Stimulated activated CD8-positive, alpha-beta memory T cell treated with anti-CD3 and anti-CD28 coated beads, Interleukin-15, amount 100 ng/mL, for 48 hours (primary cell): ENCODE measurements around the gene BMPR1B.
"Not testable (repeated sequence)": the region's sequence is repeated elsewhere in the genome, so short reads cannot be mapped to it uniquely, and the experiment has no call there.

Experiments used
- DNase-seq, 2 donors: peaks; one replicate each; pipeline ENCODE4 v3.0.0-alpha.2; 2020; ENCODE audit warnings: low read depth in 2 of 2

The BMPR1B gene

DNA sequence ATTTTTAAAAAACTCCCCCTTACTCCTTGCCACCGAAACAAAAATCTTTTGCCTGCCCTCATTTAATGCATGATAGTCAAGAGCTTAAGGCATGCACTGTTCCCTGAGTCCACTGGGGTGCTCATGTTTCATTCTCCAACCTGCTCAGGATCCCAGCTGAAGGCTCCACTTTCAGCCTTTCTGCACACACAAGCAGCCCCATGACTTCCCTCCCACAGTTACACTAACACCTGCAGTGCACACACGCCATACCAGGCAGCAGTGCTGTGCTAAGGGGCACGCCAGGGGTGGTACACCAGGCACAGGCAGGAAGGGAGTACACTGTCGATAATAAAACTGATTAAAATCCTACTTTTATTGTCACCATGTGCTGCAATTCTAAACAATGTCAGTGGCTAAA lies 385.2 kb downstream of the BMPR1B start:
- no peak for DNase-seq

- no peak for DNase-seq
Measured at GRCh38 chr4:95151255-95151654, 393.5 kb downstream of the BMPR1B start.

- DNase-seq, result no peak
Measured at GRCh38 chr4:95153182-95153581, 395.4 kb downstream of the BMPR1B start.

GRCh38 chr4:95155759-95156451 lies 398.1 kb downstream of the BMPR1B start:
- no peak for DNase-seq

- no peak for DNase-seq
Measured at GRCh38 chr4:95156452-95156765, 398.7 kb downstream of the BMPR1B start.

GRCh38 chr4:95157596-95157995 lies 399.8 kb downstream of the BMPR1B start:
- DNase-seq, result no peak

GRCh38 chr4:95158045-95158444 lies 400.3 kb downstream of the BMPR1B start:
- DNase-seq, result no peak

- DNase-seq, result no peak
Measured at GRCh38 chr4:95158626-95159025, 400.9 kb downstream of the BMPR1B start.

DNA sequence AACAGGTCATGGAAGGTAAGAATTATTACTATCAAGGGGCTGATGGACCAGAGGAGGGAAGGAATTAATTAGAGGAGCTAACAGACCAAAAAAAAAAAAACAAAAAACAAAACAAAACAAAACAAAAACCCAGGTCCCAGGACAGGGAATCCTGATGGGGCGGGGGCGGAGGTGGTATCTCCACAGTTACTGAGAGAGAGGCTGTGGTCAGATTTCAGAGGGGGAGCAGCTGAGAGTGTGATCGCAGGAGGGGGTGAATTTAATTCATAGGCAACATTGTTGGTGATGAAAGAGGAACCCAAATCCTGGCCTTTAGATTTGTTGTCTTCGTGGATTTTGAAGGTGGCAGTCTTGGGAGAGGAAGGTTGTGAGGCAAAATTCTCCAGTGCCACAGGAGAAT lies 401.6 kb downstream of the BMPR1B start:
- DNase-seq, result no peak

DNA sequence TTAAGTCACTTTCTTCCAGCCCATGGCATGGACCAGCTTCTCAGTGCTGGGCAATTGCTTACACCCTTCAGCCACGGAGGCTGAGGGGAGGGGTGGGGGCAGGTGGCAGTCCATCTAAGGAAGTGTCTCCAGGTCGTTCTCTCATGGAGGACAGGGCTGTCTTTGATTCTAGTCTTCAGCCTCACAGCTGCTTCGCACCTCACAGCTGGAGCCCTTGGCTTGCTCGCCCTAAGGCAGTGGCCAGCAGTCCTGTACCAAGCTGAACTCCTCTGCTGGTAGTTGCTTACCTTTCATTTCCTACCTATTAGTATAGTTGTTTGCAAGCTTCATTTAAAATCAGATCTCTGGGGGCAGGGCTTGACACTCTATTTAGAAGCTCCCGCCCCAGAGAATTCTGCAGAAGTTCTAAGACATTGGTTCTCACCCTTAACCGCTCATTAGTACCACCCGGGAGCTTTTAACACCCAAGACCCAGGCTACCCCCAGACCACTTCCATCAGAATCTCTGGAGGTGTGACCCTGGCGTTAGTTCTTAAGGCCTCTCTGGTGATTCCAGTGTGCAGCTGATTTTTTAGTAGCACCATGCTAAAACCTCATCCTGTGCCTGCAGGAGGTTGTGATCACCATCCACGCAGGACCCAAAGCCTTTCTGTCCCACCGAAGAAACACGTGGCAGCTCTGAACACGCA lies 404.2 kb downstream of the BMPR1B start:
- DNase-seq, result no peak

GRCh38 chr4:95162867-95163266 lies 405.1 kb downstream of the BMPR1B start:
- no peak for DNase-seq

DNA sequence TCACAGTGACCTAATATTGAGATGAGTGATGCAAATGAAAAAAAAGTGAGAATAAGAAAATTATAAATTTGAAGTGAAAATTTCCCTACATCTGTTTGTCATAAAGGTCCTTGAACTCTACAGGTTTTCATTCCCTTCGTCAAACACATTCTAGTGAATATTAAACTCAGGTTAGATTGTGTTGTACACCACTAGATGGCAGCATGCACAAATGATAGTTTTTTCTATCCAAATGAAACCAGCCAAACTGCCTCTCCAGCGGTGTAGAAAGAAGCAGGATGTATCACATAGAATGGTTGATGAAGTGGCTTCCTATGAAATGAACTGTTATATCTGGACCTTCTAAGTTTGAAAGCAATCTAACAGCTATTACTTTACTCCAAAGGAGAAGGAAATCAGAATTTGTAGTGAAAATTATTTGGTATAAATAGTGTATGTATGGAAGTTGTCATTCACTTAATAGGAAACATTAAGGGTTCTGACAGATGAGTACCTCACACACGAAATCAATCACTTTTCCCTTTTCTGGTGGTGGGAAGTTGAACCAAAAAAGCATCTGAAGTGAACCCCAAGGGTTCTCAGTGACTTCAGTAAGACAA lies 408.3 kb downstream of the BMPR1B start:
- no peak for DNase-seq

GRCh38 chr4:95167805-95168204 lies 410.1 kb downstream of the BMPR1B start:
- no peak for DNase-seq

GRCh38 chr4:95170176-95170575 lies 412.4 kb downstream of the BMPR1B start:
- no peak for DNase-seq

DNA sequence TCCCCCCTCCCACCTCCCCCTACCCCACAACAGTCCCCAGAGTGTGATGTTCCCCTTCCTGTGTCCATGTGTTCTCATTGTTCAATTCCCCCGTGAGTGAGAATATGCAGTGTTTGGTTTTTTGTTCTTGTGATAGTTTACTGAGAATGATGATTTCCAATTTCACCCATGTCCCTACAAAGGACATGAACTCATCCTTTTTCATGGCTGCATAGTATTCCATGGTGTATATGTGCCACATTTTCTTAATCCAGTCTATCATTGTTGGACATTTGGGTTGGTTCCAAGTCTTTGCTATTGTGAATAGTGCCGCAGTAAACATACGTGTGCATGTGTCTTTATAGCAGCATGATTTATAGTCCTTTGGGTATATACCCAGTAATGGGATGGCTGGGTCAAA lies 413.6 kb downstream of the BMPR1B start:
- not testable (repeated sequence) for DNase-seq

GRCh38 chr4:95178938-95179337 lies 421.2 kb downstream of the BMPR1B start:
- no peak for DNase-seq

- no peak for DNase-seq
Measured at GRCh38 chr4:95180531-95181242, 422.9 kb downstream of the BMPR1B start.

GRCh38 chr4:95181243-95181995 lies 423.7 kb downstream of the BMPR1B start:
- no peak for DNase-seq

DNA sequence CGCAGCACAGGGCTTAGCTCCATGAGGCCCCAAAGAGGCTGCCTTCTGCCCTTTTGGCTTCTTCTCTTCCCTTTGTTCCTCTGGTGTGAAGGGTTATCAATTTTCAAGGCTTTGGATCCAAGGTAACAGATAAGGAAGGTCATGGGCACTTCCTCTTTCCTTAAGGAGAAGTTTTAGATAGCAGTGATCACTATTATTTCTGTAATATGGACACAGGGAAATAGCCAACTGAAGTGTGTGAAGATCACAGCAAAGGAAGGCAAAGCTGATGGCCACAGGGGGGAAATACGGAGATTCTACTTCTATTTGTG lies 424.2 kb downstream of the BMPR1B start:
- DNase-seq, result no peak

- DNase-seq, result no peak
Measured at GRCh38 chr4:95183656-95184408, 426.1 kb downstream of the BMPR1B start.

GRCh38 chr4:95186666-95187065 lies 428.9 kb downstream of the BMPR1B start:
- no peak for DNase-seq
